ENCODE measurements around the gene PTPRM. TPM values are rescaled to one million over a fixed set of nuclear protein-coding genes. Genes with fewer than 3 reads are reported as not detected.

PTPRM gene
- total RNA-seq, 1 experiment from 2014 or later: 6.2 TPM

DNA sequence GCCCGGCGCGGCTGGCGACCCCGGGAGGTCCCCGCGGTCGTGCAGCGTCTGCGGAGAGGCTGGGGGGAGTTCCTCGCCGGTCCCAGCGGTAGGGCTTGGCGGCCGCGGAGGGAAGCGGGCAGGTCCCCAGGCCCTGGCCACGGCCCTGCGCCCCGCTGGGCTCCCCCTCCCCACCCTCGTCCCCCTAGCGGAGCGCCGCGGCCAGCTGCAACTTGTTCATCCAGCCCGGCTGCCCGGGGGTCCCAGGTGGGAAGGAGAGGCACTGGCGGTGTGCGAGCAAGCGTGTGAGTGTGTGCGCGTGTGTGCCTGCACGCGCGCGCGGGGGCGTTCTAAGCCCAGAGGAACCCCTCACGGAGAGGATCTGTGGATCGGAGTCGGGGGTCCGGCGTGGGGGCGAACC, 1.3 kb downstream of the PTPRM start:
- Histone ChIP-seq H3K9me3 (ENCODE audit: control insufficient read depth, low read depth, low read length) (no peaks in the 10 kb centered on the region), H4K20me1 (ENCODE audit: control insufficient read depth, insufficient read depth, insufficient read length) (no peaks in the 10 kb centered on the region), H2BK12ac (ENCODE audit: insufficient read length, low read depth, low read length) (no peak overlapping the region), H2AK5ac (ENCODE audit: insufficient read length, low read length) (no peak overlapping the region), H2BK20ac (ENCODE audit: low read depth, low read length, poor library complexity, severe bottlenecking) (no peak overlapping the region), H3K9ac (ENCODE audit: extremely low read depth, insufficient read length, low read length) (no peak overlapping the region), H3K4me1 (ENCODE audit: insufficient read depth, low read length) (no peaks in the 10 kb centered on the region), H3K14ac (ENCODE audit: insufficient read depth, low read length) (peak overlapping the region; percentile 34; the same call in 1 of the 2 replicates), H3K56ac (ENCODE audit: insufficient read length, low read depth, low read length) (no peak overlapping the region), H2BK5ac (ENCODE audit: insufficient read length, low read length) (no peak overlapping the region), H3K23me2 (ENCODE audit: insufficient read length, low read depth, low read length, poor library complexity, severe bottlenecking) (peaks cover 14% of the 10 kb centered on the region), H4K91ac (ENCODE audit: insufficient read length, low read depth, low read length) (no peak overlapping the region), H4K8ac (replicated peaks; ENCODE audit: insufficient read length, low read depth, low read length) (no peak overlapping the region), H3T11ph (ENCODE audit: low read length) (no peak overlapping the region), H3K4me2 (ENCODE audit: insufficient read depth, insufficient read length, low read length) (peak overlapping the region; percentile 76), H3K18ac (ENCODE audit: insufficient read length, low read depth, low read length) (no peak overlapping the region), H3K23ac (ENCODE audit: insufficient read length, low read depth, low read length) (no peak overlapping the region), H2BK15ac (ENCODE audit: low read depth, low read length) (no peak overlapping the region), H3K79me1 (ENCODE audit: insufficient read depth, low read depth, low read length, poor library complexity, severe bottlenecking) (no peaks in the 10 kb centered on the region), H2BK120ac (ENCODE audit: low read depth, low read length, poor library complexity, severe bottlenecking) (no peak overlapping the region), H3K27me3 (ENCODE audit: insufficient read depth, low read length) (peaks cover 15% of the 10 kb centered on the region; the same call in 1 of the 2 replicates), H3K4ac (ENCODE audit: low read depth, low read length) (no peak overlapping the region), H3K79me2 (ENCODE audit: insufficient read depth, low read length) (no peaks in the 10 kb centered on the region), H4K5ac (ENCODE audit: insufficient read length, low read depth, low read length) (no peak overlapping the region), H3K27ac (ENCODE audit: insufficient read length, low read depth, low read length) (no peak overlapping the region), H2AFZ (ENCODE audit: low read length) (no peak overlapping the region)
- Mint-ChIP-seq H3K27ac (no peak overlapping the region), H3K36me3 (ENCODE audit: insufficient read depth in 1 of 3, low read depth in 3 of 3) (0 out of 7 replicates have a peak, but pooled peaks cover 0 to 9% (median 0%) of the 10 kb centered on the region in 3 experiments), H3K4me3 (peak overlapping the region; percentile 71 to 85), H3K9me3 (peaks cover 0 to 5% of the 10 kb centered on the region in 2 experiments; a peak in 1 of 5 replicates), H3K4me1 (peaks cover 12 to 13% of the 10 kb centered on the region in 2 experiments), H3K27me3 (ENCODE audit: low read depth) (peaks cover 51% of the 10 kb centered on the region)
- peak; percentile 68 for DNase-seq
- no CpG with 5 or more reads among the region's 44 CpGs for WGBS (ENCODE audit: extremely low coverage, insufficient read length, low lambda C conversion rate)
- TF ChIP-seq, protein P1, sequence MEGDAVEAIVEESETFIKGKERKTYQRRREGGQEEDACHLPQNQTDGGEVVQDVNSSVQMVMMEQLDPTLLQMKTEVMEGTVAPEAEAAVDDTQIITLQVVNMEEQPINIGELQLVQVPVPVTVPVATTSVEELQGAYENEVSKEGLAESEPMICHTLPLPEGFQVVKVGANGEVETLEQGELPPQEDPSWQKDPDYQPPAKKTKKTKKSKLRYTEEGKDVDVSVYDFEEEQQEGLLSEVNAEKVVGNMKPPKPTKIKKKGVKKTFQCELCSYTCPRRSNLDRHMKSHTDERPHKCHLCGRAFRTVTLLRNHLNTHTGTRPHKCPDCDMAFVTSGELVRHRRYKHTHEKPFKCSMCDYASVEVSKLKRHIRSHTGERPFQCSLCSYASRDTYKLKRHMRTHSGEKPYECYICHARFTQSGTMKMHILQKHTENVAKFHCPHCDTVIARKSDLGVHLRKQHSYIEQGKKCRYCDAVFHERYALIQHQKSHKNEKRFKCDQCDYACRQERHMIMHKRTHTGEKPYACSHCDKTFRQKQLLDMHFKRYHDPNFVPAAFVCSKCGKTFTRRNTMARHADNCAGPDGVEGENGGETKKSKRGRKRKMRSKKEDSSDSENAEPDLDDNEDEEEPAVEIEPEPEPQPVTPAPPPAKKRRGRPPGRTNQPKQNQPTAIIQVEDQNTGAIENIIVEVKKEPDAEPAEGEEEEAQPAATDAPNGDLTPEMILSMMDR (conservative IDR thresholded peaks at IDR 0.05): peak; percentile 63
